ENCODE measurements around the gene NTN4. TPM values are rescaled to one million over a fixed set of nuclear protein-coding genes. Genes with fewer than 3 reads are reported as not detected.
A peak's percentile ranks its signal among the peaks of the same experiment; 100 is the strongest.

Gene NTN4
- total and polyA plus RNA-seq, 4 donors = 22.1 to 72.4 (median 53.5) TPM

DNA sequence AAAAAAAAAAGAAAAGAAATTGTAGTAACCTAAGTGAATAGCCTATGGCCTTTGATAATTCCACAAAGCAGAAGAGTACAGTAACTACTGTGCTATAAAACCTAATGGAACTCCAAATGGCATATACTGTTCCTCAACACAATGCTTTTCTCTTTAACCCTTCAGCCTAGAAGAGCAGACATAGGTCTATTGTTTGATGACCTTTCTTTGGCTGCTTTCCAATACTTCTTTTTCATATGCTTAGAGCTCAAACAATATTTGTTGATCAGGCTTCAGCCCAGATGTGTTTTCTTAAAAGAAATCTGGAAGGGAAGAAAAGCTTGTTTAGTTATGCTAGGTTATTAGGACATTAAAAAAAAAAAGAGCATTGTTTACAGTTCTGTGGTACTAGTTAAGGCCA is 116.4 kb downstream of the NTN4 start:
- H3K4me3 ChIP-seq = no peak overlapping the region
- H3K27me3 ChIP-seq (ENCODE audit: control insufficient read depth in 3 of 3, insufficient read depth in 3 of 3, low read length in 2 of 3) = no peaks in the 10 kb centered on the region
- H3K36me3 ChIP-seq (ENCODE audit: control insufficient read depth in 4 of 4, insufficient read depth in 4 of 4, low read length in 4 of 4) = peaks cover 0 to 2% (median 0%) of the 10 kb centered on the region in 4 donors
- H3K4me1 ChIP-seq (ENCODE audit: control insufficient read depth in 5 of 5, insufficient read depth in 5 of 5, low read length in 5 of 5) = peaks cover 0 to 13% (median 3%) of the 10 kb centered on the region in 5 donors
- no peaks in the 10 kb centered on the region for H3K9me3 ChIP-seq (ENCODE audit: control insufficient read depth in 4 of 4, insufficient read depth in 3 of 4, low read length in 3 of 4)
- H3K27ac ChIP-seq (ENCODE audit: low read depth in 1 of 2, low read length in 1 of 2) = no peak overlapping the region
- ATAC-seq (ENCODE audit: insufficient read depth, low FRiP score) (no peak), DNase-seq (peak in 1 of 3 donors; percentile 43)
- TF ChIP-seq, protein P1, sequence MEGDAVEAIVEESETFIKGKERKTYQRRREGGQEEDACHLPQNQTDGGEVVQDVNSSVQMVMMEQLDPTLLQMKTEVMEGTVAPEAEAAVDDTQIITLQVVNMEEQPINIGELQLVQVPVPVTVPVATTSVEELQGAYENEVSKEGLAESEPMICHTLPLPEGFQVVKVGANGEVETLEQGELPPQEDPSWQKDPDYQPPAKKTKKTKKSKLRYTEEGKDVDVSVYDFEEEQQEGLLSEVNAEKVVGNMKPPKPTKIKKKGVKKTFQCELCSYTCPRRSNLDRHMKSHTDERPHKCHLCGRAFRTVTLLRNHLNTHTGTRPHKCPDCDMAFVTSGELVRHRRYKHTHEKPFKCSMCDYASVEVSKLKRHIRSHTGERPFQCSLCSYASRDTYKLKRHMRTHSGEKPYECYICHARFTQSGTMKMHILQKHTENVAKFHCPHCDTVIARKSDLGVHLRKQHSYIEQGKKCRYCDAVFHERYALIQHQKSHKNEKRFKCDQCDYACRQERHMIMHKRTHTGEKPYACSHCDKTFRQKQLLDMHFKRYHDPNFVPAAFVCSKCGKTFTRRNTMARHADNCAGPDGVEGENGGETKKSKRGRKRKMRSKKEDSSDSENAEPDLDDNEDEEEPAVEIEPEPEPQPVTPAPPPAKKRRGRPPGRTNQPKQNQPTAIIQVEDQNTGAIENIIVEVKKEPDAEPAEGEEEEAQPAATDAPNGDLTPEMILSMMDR (IDR thresholded peaks at IDR 0.05; ENCODE audit: control extremely low read depth, extremely low read depth) = no peak
- no peak overlapping the region for H3K9ac ChIP-seq (ENCODE audit: insufficient read depth in 1 of 2, low read length in 2 of 2)

DNA sequence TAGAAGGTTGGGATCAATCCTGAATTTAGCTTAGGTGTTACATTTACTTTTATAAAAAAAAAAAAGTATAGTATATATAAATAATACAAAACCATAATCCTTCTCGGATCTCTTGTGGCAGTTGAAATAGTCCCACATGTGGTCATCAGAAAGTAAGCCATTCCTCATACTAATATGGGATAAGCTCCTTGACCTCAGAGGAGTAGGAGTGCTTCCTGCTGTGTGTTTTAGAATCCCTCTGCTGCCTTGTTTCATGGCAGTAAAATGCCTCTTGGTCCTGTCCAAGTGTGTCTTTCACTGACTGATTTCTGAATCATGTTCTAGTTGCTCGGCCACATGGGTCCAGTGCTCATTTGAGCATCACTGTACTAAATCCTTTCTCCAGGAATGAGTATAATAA is 117.0 kb downstream of the NTN4 start:
- Histone ChIP-seq H3K4me1 (ENCODE audit: control insufficient read depth in 5 of 5, insufficient read depth in 5 of 5, low read length in 5 of 5) (peaks cover 0 to 13% (median 3%) of the 10 kb centered on the region in 5 donors), H3K9ac (ENCODE audit: insufficient read depth in 1 of 2, low read length in 2 of 2) (no peak overlapping the region), H3K27ac (ENCODE audit: low read depth in 1 of 2, low read length in 1 of 2) (no peak overlapping the region), H3K4me3 (no peak overlapping the region), H3K27me3 (ENCODE audit: control insufficient read depth in 3 of 3, insufficient read depth in 3 of 3, low read length in 2 of 3) (no peaks in the 10 kb centered on the region), H3K9me3 (ENCODE audit: control insufficient read depth in 4 of 4, insufficient read depth in 3 of 4, low read length in 3 of 4) (no peaks in the 10 kb centered on the region), H3K36me3 (ENCODE audit: control insufficient read depth in 4 of 4, insufficient read depth in 4 of 4, low read length in 4 of 4) (peaks cover 0 to 2% (median 0%) of the 10 kb centered on the region in 4 donors)
- 85 to 90% methylated on average over 2 of the region's 2 CpGs for WGBS, 2 donors
- TF ChIP-seq, protein P1 (IDR thresholded peaks at IDR 0.05; ENCODE audit: control extremely low read depth, extremely low read depth) = no peak
- ATAC-seq (ENCODE audit: insufficient read depth, low FRiP score) (no peak), DNase-seq (no peak)

DNA sequence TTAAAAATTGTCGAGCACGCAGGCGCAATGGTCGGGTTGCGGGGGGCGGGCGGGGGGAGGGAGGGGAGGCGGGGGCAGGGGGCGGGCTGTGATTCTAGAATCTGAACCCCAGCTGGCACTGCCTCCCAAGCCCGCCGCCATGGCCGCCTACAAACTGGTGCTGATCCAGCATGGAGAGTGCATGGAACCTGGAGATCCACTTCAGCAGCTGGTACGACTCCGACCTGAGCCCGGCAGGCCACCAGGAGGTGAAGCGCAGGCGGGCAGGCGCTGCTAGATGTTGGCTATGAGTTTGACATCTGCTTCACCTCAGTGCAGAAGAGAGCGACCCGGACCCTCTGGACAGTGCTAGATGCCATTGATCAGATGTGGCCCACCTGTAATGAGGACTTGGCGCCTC is 118.4 kb downstream of the NTN4 start:
- Histone ChIP-seq H3K4me1 (ENCODE audit: control insufficient read depth in 5 of 5, insufficient read depth in 5 of 5, low read length in 5 of 5) (peaks cover 0 to 13% (median 3%) of the 10 kb centered on the region in 5 donors), H3K36me3 (ENCODE audit: control insufficient read depth in 4 of 4, insufficient read depth in 4 of 4, low read length in 4 of 4) (peaks cover 0 to 2% (median 0%) of the 10 kb centered on the region in 4 donors), H3K4me3 (no peak overlapping the region), H3K27ac (ENCODE audit: low read depth in 1 of 2, low read length in 1 of 2) (no peak overlapping the region), H3K27me3 (ENCODE audit: control insufficient read depth in 3 of 3, insufficient read depth in 3 of 3, low read length in 2 of 3) (no peaks in the 10 kb centered on the region), H3K9me3 (ENCODE audit: control insufficient read depth in 4 of 4, insufficient read depth in 3 of 4, low read length in 3 of 4) (no peaks in the 10 kb centered on the region), H3K9ac (ENCODE audit: insufficient read depth in 1 of 2, low read length in 2 of 2) (no peak overlapping the region)
- DNase-seq (no peak), ATAC-seq (ENCODE audit: insufficient read depth, low FRiP score) (no peak)
- 95 to 98% methylated on average over 14 to 21 of the region's 21 CpGs for WGBS, 2 donors
- TF ChIP-seq, protein P1 (IDR thresholded peaks at IDR 0.05; ENCODE audit: control extremely low read depth, extremely low read depth) = no peak

DNA sequence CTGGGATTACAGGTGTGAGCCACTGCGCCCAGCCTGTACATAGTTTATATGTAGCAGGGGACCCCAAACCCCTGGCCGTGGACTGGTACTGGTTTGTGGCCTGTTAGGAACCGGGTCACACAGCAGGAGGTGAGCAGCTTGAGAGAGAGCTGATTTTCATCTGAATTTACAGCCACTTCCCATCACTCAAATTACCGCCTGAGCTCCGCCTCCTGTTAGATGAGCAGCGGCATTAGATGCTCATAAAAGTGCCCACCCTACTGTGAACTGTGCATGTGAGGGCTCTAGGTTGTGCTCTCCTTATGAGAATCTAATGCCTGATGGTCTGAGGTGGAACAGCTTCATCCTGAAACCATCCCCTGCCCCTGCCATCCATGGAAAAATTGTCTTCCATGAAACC is 119.3 kb downstream of the NTN4 start:
- Histone ChIP-seq H3K36me3 (ENCODE audit: control insufficient read depth in 4 of 4, insufficient read depth in 4 of 4, low read length in 4 of 4) (peaks cover 0 to 2% (median 0%) of the 10 kb centered on the region in 4 donors), H3K9me3 (ENCODE audit: control insufficient read depth in 4 of 4, insufficient read depth in 3 of 4, low read length in 3 of 4) (no peaks in the 10 kb centered on the region), H3K27ac (ENCODE audit: low read depth in 1 of 2, low read length in 1 of 2) (no peak overlapping the region), H3K27me3 (ENCODE audit: control insufficient read depth in 3 of 3, insufficient read depth in 3 of 3, low read length in 2 of 3) (no peaks in the 10 kb centered on the region), H3K4me1 (ENCODE audit: control insufficient read depth in 5 of 5, insufficient read depth in 5 of 5, low read length in 5 of 5) (peaks cover 0 to 13% (median 3%) of the 10 kb centered on the region in 5 donors), H3K9ac (ENCODE audit: insufficient read depth in 1 of 2, low read length in 2 of 2) (no peak overlapping the region), H3K4me3 (no peak overlapping the region)
- ATAC-seq (ENCODE audit: insufficient read depth, low FRiP score) (no peak), DNase-seq (no peak)
- 85 to 95% methylated on average over 6 of the region's 6 CpGs for WGBS, 2 donors
- TF ChIP-seq, protein P1 (IDR thresholded peaks at IDR 0.05; ENCODE audit: control extremely low read depth, extremely low read depth) = no peak
